ENCODE results near the gene RBM28.

RBM28 gene

DNA sequence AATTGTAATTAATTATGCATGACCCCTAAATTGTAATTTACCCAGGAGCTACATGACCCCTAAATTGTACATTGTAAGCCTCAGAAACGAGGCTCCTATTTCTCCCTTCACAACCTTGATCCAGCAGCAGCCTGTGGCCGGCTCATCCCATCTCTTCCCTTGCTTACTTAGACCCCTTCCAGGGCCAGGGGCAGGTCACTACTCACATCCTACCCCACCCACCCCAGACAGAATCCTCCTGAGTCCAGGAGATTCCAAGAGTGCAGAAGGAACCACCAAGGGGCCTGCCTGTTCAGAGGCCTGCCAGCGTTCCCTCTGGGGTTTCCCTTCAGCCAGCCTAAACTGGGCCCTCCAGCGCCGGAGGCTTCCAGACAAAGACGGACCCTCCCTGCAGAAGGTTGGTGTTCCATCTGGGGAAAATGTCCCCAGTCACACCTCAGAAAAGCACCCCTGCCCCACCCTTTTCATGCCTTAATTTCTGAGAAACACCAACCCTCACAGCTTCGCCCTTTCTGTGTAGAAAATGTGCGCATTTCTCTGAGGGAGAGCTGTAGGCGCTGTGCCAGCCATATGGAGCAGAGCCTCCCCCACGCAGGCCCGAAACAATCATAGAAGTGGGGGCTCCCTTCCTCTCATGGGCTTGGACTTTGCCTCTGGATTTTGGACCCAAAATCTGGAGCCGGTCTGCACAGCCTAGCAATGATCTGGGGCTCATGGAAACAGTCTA, 83.5 kb downstream of the RBM28 start:
- DNase-seq (ENCODE audit: low spot score), result no peak

DNA sequence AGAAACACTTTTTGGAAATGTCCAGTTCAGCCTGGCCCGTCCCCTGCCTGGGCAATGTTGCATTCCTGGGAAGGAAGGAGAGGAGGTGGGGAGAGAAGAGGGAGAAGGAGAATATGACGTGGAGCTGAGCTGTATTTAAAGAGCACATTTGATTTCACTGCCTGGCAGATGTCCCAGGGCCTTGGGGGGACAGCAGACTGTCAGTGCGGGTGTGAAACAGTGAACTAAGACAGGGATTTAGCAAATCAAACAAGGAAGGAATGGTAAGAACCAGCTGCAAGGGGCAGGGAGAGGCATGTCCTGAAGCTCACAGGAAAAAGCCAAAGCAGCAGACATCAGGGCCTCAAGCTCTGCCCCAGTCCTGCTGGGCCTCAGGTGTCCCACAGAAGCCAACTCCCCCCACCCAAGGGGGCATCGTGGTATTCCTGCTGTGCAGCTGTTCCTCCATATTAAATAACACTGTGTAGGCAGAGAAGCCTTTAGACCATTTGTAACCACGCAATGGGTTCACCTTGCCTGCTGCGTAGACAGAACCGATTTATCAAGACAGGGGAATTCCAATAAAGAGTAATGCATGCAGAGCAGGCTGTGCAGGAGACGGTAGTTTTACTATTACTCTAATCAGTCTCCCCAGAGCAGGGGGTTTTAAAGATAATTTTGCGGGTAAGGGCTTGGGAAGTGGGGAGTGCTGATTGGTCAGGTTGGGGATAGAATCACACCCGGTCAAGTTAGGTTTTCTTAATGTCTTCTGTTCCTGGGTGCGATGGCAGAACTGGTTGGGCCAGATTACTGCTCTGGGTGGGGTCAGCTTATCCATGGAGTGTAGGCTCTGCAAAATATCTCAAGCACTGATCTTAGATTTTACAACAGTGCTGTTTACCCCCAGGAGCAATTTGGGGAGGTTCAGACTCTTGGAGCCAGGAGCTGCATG, 84.3 kb downstream of the RBM28 start:
- no peak for DNase-seq (ENCODE audit: low spot score)

DNA sequence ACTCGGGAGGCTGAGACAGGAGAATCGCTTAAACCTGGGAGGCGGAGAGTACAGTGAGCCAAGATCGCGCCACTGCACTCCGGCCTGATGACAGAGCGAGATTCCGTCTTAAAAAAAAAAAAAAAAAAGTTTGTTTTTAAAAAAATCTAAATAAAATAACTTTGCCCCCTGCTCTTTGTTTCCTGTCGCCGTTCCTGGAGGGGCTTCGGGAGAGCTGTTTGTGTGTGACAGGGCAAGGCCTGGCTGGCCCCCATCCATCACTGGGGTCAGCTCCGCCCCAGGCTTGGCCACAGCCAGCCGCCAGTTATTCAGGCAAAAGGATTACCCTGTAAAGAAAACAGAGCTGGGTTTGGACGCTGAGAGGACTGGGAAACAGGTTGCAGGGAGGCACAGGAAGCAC, 86.2 kb downstream of the RBM28 start:
- DNase-seq (ENCODE audit: low spot score), result no peak

DNA sequence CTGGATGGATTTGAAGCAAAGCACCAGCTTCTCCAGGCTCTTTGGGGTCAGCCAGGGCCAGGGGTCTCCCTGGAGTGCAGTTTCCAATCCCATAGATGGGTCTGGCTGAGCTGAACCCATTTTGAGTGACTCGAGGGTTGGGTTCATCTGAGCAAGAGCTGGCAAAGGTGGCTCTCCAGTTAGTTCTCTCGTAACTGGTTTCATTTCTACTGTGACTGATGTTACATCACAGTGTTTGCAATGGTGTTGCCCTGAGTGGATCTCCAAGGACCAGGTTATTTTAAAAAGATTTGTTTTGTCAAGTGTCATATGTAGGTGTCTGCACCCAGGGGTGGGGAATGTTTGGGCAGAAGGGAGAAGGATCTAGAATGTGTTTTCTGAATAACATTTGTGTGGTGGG, 88.4 kb downstream of the RBM28 start:
- no peak for DNase-seq (ENCODE audit: low spot score)

- no peak for DNase-seq (ENCODE audit: low spot score)
Measured at GRCh38 chr7:128254470-128254869, 89.2 kb downstream of the RBM28 start.

DNA sequence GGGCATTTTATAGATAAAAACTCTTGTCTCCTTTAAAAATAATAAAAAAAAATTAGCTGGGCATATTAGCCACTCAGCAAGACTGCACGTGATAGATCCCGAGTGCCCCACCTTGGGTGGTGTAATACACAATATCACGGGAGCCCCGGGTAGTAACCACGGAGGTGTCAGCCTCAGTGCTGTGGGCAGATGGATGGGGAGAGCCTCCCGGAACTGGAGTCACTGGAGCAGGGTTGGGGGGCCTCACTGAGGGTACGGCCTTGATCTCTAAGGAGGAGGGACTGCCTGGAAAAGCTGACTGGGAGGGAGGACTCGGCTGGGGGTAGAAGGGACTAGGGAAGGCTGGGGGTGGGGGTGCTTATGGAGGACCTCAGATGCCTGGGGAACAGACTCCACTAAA, 90.0 kb downstream of the RBM28 start:
- DNase-seq (ENCODE audit: low spot score), result no peak

DNA sequence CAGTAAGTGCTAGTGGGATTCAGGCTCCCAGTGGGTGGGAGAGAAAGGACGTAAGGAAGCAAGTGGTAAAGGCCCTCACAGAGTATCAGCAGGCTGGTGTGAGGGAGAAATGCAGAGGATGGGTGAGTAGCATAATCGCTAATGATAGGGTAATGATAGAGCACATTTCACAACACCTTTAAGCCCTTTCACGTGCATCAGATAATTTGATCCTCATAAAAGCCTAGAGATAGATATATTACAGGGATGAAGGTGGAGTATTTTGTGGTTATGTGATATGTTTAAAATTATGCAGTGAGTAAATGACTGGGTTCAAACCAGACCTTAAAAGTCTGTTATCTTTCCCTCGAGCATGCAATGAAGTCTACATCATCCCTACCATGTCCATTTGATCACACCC, 92.4 kb downstream of the RBM28 start:
- DNase-seq (ENCODE audit: low spot score), result no peak
